ENCODE data around the gene CCL21.

CCL21 gene

GRCh38 chr9:34665381-34666250 lies 44.3 kb downstream of the CCL21 start:
- peak; percentile 96 for DNase-seq

- DNase-seq = no peak
Measured at GRCh38 chr9:34665067-34665380, 44.9 kb downstream of the CCL21 start.

GRCh38 chr9:34664281-34665066 lies 45.5 kb downstream of the CCL21 start:
- peak; percentile 83 for DNase-seq

GRCh38 chr9:34663303-34663605 lies 46.7 kb downstream of the CCL21 start:
- no peak for DNase-seq

- no peak for DNase-seq
Measured at GRCh38 chr9:34662526-34663302, 47.2 kb downstream of the CCL21 start, which contains the start of gene CCL27. TSS of gene CCL27 (minus strand) at chr9:34662657. CDS start at chr9:34662633, 24 bp downstream.

- DNase-seq = no peak
Measured at GRCh38 chr9:34659592-34660253, 50.2 kb downstream of the CCL21 start.
